Measurements from ENCODE around the gene DEGS2.
"Not testable (repeated sequence)": the region's sequence is repeated elsewhere in the genome, so short reads cannot be mapped to it uniquely, and the experiment has no call there.

- TF ChIP-seq CTCF (conservative IDR thresholded peaks at IDR 0.05; ENCODE audit: low read length); EZH2phosphoT487 (IDR thresholded peaks at IDR 0.05; ENCODE audit: borderline replicate concordance): not testable (repeated sequence)
Observed at GRCh38 chr14:100180671-100181070, 21.2 kb upstream of the DEGS2 start.
